GM19397 (cell line): Measurements from ENCODE around the gene FMN2.
"Not testable (repeated sequence)": the region's sequence is repeated elsewhere in the genome, so short reads cannot be mapped to it uniquely, and the experiment has no call there.

ENCODE experiments used
- ATAC-seq: cut with Tn5 transposase; IDR thresholded peaks from one replicate; pipeline ENCODE4 v1.9.1; 2021; ENCODE audit warnings: mild to moderate bottlenecking, moderate library complexity; ENCODE audit not compliant: unreplicated experiment

Gene FMN2

GRCh38 chr1:240134596-240134995 is 42.9 kb downstream of the FMN2 start:
- ATAC-seq = no peak

GRCh38 chr1:240136402-240136801 is 44.7 kb downstream of the FMN2 start:
- ATAC-seq = no peak

DNA sequence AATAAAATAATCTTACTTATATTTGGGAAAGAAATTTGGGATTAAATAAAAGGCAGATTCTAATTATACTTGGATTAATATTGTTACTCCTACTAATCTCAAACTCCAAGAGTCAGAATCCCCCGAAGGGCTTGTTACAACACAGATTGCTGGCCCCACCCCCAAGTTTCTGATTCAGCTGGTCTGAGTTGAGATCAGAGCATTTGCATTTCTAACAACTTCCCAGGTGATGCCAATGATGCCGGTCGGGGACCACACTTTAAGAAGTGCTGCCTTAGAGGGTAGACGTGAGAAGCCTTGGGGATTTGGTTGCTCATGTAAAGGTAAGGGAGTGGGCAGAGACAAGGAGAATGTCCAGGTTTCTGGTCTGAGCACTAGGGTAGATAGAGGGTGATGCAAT is 47.2 kb downstream of the FMN2 start:
- ATAC-seq = no peak

DNA sequence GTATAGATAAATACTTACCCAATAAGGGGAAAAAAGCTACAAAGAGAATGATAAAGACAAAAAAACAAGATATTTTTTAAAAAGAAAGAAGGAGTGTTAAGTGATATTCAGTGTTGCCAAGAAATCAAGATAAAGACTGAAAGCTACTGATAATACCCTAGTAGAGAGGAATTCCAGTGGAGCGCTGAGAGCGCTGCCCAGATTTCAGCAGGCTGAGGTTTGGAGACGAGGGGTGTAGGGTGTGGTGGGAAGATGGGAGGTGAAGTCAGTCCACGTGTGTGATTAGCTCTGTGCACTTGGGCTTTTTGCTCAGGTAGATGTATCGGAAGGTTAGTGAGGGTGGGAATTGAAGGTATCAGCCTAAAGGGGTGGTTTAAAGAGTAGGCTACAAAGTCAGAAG is 47.8 kb downstream of the FMN2 start:
- ATAC-seq = no peak

GRCh38 chr1:240145120-240145519 is 53.4 kb downstream of the FMN2 start:
- no peak for ATAC-seq

DNA sequence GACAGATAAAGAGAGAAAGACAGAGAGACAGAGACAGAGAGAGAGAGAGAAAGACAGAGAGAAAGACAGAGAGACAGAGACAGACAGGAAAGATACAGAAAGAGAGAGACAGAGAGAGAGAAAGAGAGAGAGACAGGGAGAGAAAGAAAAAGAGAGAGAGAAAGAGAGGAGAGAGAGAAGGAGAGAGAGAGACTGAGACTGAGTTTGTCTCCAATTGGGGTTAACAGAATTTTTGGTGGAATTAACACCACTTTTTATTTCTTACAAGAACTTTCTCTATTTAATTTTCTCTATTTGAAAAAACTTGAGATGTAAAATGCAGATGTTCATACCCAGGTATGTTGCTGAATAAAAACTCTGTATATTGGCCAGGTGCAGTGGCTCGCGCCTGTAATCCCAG is 56.6 kb downstream of the FMN2 start:
- ATAC-seq = no peak

- ATAC-seq = no peak
Observed at GRCh38 chr1:240149484-240150094, 57.9 kb downstream of the FMN2 start.

DNA sequence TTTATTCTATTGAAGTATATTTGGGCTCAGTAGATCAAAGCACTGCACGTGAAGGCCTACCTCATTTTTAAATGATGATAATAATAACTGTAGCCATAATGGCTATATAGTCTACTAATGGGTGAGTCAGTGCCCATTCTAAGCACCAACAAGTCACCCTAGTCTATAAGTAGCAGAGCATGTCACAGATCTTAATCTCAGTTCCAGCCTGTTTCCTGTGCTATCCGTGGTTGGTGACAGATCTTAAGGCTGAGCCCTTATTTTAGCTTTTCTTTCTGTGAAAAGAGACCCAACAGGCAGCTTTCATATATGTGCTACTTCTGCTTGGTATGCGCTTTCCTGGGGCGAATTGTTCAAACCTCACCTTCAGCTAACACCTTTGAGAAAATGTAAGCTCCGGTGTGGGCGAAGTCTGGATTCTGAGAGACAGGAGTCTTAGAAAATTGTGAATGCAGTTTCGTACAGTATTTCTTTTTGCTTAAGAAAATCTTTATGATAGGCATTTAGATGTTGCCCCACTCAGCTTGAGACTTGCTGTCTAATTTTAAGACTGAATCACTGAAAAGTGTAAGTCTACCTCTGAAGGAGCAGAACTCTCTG is 59.6 kb downstream of the FMN2 start:
- ATAC-seq = no peak

- no peak for ATAC-seq
Observed at GRCh38 chr1:240152611-240153297, 61.1 kb downstream of the FMN2 start.

GRCh38 chr1:240155605-240156004 is 63.9 kb downstream of the FMN2 start:
- ATAC-seq = no peak

- ATAC-seq = no peak
Observed at GRCh38 chr1:240164742-240165141, 73.1 kb downstream of the FMN2 start.

GRCh38 chr1:240169188-240169587 is 77.5 kb downstream of the FMN2 start:
- no peak for ATAC-seq

DNA sequence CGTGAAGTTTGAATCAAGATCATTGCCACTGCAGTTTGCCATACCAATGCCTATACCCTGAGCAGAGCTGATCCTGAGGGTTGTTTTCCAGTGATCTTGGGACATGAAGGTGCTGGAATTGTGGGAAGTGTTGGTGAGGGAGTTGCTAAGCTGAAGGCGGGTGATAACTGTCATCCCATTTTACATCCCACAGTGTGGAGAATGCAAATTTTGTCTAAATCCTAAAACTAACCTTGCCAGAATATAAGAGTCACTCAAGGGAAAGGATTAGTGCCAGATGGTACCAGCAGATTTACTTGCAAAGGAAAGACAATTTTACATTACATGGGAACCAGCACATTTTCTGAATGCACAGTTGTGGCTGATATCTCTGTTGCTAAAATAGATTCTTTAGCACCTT is 78.6 kb downstream of the FMN2 start:
- ATAC-seq = no peak

DNA sequence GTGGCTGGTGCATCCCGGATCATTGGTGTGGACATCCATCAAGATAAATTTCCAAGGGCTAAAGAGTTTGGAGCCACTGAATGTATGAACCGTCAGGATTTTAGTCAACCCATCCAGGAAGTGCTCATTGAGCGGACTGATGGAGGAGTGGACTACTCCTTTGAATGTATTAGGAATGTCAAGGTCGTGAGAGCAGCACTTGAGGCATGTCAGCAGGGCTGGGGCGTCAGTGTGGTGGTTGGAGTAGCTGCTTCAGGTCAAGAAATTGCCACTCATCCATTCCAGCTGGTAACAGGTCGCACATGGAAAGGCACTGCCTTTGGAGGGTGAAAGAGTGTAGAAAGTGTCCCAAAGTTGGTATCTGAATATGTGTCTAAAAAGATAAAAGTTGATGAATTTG is 79.1 kb downstream of the FMN2 start:
- ATAC-seq = no peak

- ATAC-seq = no peak
Observed at GRCh38 chr1:240171907-240172306, 80.2 kb downstream of the FMN2 start.

- ATAC-seq = no peak
Observed at GRCh38 chr1:240173836-240174235, 82.2 kb downstream of the FMN2 start.

DNA sequence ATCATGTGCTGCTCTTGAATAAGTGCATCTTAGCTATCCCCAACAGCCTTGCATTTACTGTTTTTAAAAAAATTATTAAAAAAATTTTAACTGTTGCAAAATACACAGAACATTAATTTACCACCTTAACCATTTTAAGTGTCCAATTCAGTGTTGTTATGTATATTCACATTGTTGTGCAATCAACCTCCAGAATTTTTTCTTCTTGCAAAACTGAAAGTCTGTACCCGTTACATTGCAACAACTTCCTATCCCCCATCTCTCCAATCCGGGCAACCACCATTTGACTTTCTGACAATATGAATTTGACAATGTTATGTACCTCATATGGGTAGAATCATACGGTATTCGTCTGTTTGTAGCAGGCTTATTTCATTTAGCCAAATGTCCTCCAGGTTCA is 83.1 kb downstream of the FMN2 start:
- no peak for ATAC-seq

DNA sequence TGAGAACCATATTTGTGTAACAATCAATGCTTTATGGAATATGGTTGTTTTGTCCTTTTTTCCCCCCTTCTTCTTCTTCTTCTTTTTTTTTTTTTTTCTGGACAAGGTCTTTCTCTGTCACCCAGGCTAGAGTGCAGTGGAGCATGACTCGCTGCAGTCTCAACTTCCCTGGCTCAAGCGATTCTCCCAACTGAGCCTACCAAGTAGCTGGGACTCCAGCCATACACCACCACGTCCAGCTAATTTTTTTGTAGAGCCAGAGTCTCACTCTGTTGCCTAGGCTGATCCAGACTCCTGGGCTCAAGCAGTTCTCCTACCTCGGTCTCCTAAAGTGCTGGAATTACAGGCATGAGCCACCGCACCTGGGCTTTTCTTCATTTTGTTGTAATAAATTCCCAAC is 86.7 kb downstream of the FMN2 start:
- ATAC-seq = no peak

- ATAC-seq = not testable (repeated sequence)
Observed at GRCh38 chr1:240184682-240185081, 93.0 kb downstream of the FMN2 start.

DNA sequence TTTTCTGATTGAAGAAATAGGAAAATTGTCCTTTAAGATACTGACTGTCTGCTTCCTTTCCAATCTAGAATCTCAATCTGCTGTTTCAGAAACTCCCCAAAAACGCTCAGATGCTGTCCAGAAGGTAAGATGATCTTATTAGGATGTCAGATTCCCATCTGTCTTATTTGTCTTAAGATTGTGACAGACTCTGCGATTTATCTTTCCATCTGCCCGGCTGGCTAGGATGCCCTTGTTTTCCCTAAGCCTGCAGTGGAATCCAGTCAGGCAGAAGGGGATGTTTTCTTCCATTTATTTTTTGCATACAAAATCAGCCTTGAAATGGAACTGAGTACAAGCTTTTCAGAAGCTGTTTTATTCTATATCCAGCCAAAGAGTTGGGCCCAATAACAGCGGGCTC is 96.5 kb downstream of the FMN2 start:
- ATAC-seq = no peak

- ATAC-seq = peak; percentile 77
Observed at GRCh38 chr1:240189386-240189989, 97.8 kb downstream of the FMN2 start.

DNA sequence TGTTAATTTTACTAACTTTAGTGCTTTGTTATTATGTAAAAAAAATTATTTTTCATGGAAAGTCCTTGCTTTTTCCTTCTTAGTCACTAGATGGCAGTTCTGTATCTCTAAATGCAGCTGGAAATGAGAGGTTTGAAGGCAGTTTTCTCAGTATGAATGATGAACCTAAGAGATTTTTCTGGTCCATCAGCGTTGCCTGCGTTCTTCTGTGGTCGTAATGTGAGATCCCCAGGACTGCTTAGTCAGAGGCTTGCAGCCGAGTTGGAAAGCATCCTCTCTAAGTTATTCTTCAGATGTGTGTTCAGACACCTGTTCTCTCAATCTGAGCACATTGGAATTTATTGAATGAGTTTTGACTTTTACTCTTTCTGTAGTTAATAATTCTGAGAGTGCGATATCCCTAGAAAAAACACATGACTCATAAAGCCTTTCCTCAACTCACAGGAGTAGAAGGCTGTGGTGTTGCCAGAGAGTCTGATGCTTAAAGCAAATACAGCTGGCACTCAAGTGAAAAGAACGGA is 99.3 kb downstream of the FMN2 start:
- no peak for ATAC-seq
